SJCRH30 (cell line): ENCODE data around the gene GATAD2B. TPM values are rescaled to one million over a fixed set of nuclear protein-coding genes. Genes with fewer than 3 reads are reported as not detected.

Source experiments
- DNase-seq, 2 experiments: peaks; one replicate each; pipeline ENCODE4 v3.0.0-alpha.2; 2015 to 2020
- H3K27ac ChIP-seq: fragments of 250-450 bp; sonication (Bioruptor Pico); 2 replicates; pipeline ENCODE4 v1.5.1; 2020; ENCODE audit warnings: mild to moderate bottlenecking, moderate library complexity
- H3K27me3 ChIP-seq: fragments of 250-450 bp; sonication (Bioruptor Pico); 2 replicates; pipeline ENCODE4 v1.5.1; 2020; ENCODE audit warnings: mild to moderate bottlenecking, moderate library complexity
- H3K36me3 ChIP-seq: fragments of 250-450 bp; sonication (Bioruptor Pico); 2 replicates; pipeline ENCODE4 v1.5.1; 2020; ENCODE audit warnings: mild to moderate bottlenecking, moderate library complexity
- H3K4me1 ChIP-seq: fragments of 250-450 bp; sonication (Bioruptor Pico); 2 replicates; pipeline ENCODE4 v1.5.1; 2020; ENCODE audit warnings: mild to moderate bottlenecking, moderate library complexity
- H3K4me3 ChIP-seq: fragments of 250-450 bp; sonication (Bioruptor Pico); 2 replicates; pipeline ENCODE4 v1.5.1; 2020; ENCODE audit warnings: mild to moderate bottlenecking, moderate library complexity
- H3K9me3 ChIP-seq: fragments of 250-450 bp; sonication (Bioruptor Pico); replicated peaks from 2 replicates; pipeline ENCODE4 v1.5.1; 2020; ENCODE audit warnings: mild to moderate bottlenecking, moderate library complexity
- total RNA-seq: library from RNA; depleted of rRNA; stranded (reverse); fragments of >200 nt; shearing (Covaris generic); gene quantifications from 2 replicates; pipeline ENCODE4 v1.2.3, GENCODE V29; 2014

Gene GATAD2B
- total RNA-seq, 1 experiment from 2014 or later = 10.8 TPM

DNA sequence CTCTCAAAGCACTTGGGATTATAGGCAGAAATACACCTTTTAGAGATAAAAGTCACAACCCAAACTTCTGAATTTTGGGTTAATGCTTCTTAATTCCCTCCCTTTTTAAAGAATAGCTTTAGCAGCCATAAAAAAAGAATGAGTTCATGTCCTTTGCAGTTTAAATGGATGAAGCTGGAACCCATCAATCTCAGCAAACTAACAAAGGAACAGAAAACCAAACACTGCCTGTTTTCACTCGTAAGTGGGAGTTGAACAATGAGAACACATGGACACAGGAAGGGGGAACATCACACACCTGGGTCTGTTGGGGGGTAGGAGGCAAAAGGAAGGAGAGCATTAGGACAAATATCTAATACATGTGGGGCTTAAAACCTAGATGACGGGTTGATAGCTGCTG is 91.7 kb downstream of the GATAD2B start:
- no peaks in the 10 kb centered on the region for H3K9me3 ChIP-seq
- no peaks in the 10 kb centered on the region; the same call in 1 of the 2 replicates for H3K36me3 ChIP-seq
- H3K4me1 ChIP-seq = no peaks in the 10 kb centered on the region
- no peaks in the 10 kb centered on the region for H3K27me3 ChIP-seq
- H3K4me3 ChIP-seq = no peak overlapping the region
- no peak overlapping the region for H3K27ac ChIP-seq
- no peak for DNase-seq

DNA sequence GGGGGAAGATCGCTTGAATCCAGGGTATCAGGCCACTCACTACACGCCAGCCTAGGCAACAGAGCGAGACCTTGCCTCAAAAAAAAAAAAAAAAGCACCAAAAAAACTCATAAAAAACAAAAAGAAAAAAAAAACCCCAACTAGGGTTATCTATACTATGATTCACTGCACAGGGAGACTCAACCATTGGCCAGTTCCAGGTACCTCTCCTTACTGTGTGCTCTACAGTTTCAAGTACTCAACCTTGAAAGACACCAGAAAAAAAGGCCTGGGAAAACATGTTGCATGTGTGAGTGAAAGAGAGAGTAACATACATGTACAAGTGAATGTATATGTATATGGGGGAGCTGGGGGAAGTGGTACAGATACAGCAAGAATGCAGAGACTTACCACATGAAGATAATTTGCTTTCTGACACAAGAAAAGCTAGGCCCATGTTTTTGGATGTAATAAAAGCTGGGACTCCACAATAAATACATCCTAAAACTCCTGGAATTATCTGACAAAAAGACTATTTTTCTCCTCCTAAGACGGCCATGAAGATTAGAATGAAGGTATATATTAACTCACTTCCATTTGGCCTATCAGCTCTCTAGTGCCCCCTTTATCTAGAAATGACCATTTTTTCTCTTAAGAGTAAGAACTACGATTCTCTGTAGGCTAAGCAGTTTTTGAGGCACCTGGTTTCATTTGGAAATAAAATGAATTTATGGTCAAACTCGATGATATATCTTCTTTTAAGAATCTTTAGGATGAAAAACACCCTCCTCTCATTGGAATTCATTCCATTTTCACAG is 95.4 kb downstream of the GATAD2B start:
- H3K9me3 ChIP-seq = no peaks in the 10 kb centered on the region
- H3K27me3 ChIP-seq = no peaks in the 10 kb centered on the region
- H3K4me3 ChIP-seq = no peak overlapping the region
- no peaks in the 10 kb centered on the region for H3K4me1 ChIP-seq
- no peak overlapping the region for H3K27ac ChIP-seq
- no peaks in the 10 kb centered on the region; the same call in 1 of the 2 replicates for H3K36me3 ChIP-seq
- DNase-seq = no peak

DNA sequence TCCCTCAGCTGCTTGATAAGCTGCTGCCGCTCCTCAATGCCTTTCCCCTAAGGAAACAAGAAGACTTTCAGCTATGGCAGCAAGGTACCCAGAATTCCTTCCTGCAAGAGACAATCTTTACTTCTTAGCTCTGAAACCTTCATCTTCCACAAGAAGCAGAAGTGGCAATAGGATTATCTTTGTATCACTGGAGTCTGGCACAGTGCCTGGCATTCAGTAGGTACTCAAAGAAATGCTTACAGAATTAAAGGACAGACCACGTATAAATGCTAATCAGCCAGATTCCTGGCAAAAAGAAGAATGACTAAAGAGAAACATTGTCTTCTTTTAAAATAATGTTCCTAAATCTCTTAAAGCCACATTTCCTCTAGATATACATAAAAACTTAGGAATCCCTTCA is 103.9 kb downstream of the GATAD2B start:
- Histone ChIP-seq H3K27ac (no peak overlapping the region), H3K4me3 (no peak overlapping the region), H3K27me3 (no peaks in the 10 kb centered on the region), H3K9me3 (no peaks in the 10 kb centered on the region), H3K4me1 (no peaks in the 10 kb centered on the region), H3K36me3 (peaks cover 34% of the 10 kb centered on the region)
- no peak for DNase-seq

DNA sequence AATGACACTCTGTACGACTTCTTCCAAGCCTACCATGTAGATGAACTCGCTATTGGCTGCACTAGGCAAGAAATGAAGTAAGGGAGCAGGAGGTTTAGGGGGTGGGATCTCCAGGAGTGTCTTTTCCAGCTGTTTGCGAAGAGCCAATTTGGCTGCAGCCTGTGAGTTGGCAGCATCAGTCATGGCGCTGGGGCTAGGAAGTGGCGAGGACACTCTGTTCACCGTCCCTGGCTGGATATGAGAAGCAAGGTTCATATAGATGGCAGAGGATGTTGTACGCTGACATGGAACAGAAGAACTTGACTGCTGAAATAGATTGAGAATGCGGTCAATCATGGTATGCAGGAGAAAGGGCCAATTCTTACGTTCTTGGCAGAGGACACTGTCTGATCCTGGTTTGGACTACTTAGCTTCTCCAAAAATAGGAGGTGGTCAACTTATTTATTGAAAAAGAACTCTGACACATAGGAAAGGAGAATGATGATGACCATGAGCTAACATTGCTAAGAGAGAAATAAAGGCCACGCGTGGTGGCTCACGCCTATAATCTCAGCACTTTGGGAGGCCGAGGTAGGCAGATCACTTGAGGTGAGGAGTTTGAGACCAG is 106.4 kb downstream of the GATAD2B start:
- no peaks in the 10 kb centered on the region for H3K4me1 ChIP-seq
- H3K4me3 ChIP-seq = no peak overlapping the region
- no peak for DNase-seq
- H3K9me3 ChIP-seq = no peaks in the 10 kb centered on the region
- H3K36me3 ChIP-seq = peaks cover 42% of the 10 kb centered on the region
- H3K27ac ChIP-seq = no peak overlapping the region
- no peaks in the 10 kb centered on the region for H3K27me3 ChIP-seq

DNA sequence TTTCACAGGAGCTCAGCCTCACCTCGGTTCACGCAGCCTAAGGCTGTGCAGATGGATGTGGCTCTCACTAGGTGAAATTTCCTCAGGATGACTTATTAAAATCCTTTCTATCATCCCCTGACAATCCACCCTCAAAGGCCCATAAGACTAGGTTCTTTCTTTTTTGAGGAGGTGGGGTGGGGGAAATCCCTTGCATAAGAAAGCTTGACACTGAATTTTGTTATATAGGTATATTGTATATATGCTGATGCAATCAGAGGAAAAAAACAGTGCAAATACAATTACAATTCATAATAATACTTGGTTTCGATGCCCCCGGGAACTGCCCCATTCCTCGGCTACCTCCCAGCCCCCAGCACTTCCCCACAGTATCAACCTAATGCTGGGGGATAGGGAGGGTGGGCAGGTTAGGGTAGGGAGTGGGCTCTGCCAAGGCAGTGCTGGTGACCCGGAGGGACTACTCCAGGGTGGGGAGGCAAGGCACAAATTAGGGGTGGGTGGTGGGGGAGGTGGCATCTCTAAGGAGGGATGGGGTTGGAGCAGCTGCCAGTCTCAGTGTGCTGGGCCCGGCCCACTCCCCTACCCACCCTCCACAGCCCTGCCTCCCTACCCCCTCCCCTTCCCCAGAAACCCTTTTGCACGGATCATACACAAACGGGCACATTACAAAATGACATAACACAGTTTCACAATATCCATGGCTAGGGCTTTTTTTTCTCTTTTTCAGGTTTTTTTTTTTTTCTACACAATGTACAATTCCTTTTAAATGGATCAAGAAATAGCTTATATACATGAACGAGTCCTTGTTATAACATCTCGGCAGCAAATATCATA is 116.7 kb downstream of the GATAD2B start:
- no peak overlapping the region for H3K27ac ChIP-seq

DNA sequence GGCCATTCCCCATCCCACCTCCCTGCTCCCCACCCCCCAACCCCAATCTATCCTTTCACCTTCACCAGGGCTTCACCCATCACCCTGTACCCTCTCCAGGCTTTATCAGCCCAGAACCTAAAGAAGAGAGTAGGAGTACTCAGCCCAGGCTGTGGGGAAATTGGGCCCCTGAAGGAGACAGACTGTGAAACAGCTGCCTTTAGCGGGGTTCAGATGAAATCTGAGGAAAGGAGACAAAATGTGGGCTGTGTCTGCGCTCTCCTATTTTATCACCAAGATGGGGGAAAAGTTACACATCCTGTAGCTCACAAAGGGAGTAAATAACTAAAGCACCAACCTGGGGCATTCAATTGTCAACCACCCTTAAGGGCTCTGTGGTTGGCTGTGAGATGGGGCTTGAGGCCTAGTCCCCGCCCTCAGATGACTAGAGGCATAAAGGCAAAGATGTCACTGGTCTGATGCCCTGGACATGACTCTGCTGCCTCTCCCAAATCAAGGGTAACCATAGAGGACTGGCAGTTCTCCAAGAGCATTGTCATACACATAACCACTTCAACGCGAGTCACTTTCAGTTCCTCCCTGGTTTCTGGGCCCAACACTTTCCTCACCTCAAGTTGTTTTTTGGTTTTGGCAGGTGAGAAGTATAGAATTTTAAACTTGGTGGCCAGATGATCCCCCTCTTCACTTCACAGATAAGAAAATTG is 117.6 kb downstream of the GATAD2B start:
- DNase-seq = peak; percentile 32 to 41
- Histone ChIP-seq H3K27ac (no peak overlapping the region), H3K27me3 (no peaks in the 10 kb centered on the region), H3K4me1 (no peaks in the 10 kb centered on the region), H3K36me3 (peaks cover 5% of the 10 kb centered on the region; the same call in 1 of the 2 replicates), H3K4me3 (no peak overlapping the region), H3K9me3 (no peaks in the 10 kb centered on the region)

More for the DNA sequence above, 116.7 kb downstream of the GATAD2B start:
- no peaks in the 10 kb centered on the region for H3K27me3 ChIP-seq
- H3K4me1 ChIP-seq = no peaks in the 10 kb centered on the region
- DNase-seq = no peak
- H3K9me3 ChIP-seq = no peaks in the 10 kb centered on the region
- no peak overlapping the region for H3K4me3 ChIP-seq
- peaks cover 7% of the 10 kb centered on the region for H3K36me3 ChIP-seq

DNA sequence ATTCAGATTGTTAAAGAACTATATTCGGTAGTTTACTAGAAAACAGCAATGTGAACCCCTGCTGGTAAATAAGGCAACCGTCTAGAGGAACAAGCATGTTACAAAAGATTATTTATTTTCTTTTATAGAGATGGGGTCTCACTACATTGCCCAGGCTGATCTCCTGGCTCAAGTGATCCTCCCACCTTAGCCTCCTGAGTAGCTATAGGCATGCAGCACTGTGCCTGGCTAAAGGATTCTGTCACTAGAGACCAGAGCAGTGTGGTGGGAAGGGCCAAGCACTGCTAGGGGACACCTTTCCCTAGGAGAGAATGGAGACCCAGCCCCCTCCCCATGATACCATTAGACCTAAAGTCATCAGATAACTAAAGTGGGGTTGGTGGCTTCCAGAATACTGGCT is 118.7 kb downstream of the GATAD2B start:
- no peaks in the 10 kb centered on the region for H3K9me3 ChIP-seq
- no peak overlapping the region for H3K27ac ChIP-seq
- H3K27me3 ChIP-seq = no peaks in the 10 kb centered on the region
- no peak for DNase-seq
- no peak overlapping the region for H3K4me3 ChIP-seq
- peaks cover 2% of the 10 kb centered on the region; the same call in 1 of the 2 replicates for H3K36me3 ChIP-seq
- no peaks in the 10 kb centered on the region for H3K4me1 ChIP-seq

DNA sequence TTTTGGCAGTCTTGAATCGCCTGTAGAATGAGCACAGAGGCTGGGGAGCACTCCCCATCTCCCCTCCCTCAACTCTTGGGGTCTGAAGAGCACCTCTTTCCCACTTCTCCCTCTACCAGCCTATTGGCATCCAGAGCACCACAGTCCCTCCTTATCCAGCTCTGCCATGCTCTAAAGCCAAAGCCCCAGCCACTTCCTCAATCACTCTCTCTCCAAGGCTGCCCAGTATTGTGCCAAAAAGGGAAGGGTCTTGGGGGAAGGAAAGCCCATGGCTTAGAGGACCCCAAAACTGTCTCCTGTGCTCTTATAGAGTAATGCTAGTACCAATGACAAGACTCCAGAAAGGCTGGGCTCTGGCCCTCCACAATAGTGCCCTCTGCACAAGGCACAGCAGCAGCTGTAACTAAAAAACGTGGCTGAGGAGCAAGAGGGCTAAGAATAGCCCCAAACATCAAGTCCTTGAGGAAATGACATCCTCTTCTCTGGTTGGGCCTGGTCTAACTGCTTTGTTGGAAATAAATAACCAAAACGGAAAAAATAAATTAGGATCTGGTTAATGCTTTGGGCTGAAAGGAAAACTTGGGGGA is 119.2 kb downstream of the GATAD2B start:
- DNase-seq = no peak
- H3K4me3 ChIP-seq = no peak overlapping the region
- H3K4me1 ChIP-seq = no peaks in the 10 kb centered on the region
- H3K27me3 ChIP-seq = no peaks in the 10 kb centered on the region
- H3K27ac ChIP-seq = no peak overlapping the region
- no peaks in the 10 kb centered on the region for H3K9me3 ChIP-seq
- H3K36me3 ChIP-seq = peaks cover 2% of the 10 kb centered on the region; the same call in 1 of the 2 replicates

DNA sequence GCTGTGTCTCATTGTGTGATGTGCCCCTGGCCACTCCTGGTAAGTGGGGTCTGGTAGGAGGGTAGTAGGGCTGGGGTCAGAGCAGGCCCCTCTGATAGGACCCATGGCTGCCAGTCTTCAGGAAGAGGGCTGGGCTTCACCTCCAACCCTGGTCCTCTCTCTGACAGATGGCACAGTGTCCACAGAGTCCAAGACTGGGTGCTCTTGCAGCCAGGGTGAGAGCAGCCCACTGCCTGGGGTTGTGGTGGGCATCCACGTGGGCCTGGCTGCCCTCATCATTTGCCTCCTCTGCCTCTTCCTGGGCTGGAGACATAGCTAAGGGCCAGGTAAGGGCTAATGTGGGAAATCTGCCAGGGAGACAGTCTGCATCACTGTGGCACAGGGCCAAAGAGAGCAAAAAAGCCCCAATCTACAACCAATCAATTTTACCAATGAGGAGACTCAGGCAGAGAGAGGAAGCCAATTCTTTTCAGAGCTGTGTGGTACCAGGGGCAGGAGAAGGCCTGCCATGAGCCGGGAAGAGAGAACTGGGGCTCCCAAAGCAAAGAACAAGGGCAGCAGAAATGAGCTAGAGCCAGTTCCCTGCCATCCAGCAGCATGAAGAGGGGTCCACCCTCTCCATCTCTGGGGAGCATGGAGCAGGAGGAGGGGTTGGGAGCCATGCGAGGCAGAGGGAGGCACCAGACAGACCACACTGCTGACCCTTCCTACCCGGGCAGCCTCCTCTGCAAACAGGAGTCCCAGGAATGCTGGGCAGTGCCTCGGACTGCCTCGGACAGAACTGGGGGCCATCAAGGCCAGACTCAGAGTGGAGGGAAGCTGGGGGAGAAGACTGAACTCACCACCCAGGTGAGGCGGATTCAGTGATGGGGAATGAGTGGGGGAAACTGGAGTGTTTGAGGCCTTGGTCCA is 120.7 kb downstream of the GATAD2B start:
- Histone ChIP-seq H3K4me1 (no peaks in the 10 kb centered on the region), H3K36me3 (peaks cover 2% of the 10 kb centered on the region; the same call in 1 of the 2 replicates), H3K4me3 (no peak overlapping the region), H3K9me3 (no peaks in the 10 kb centered on the region), H3K27me3 (no peaks in the 10 kb centered on the region), H3K27ac (no peak overlapping the region)
- no peak for DNase-seq

DNA sequence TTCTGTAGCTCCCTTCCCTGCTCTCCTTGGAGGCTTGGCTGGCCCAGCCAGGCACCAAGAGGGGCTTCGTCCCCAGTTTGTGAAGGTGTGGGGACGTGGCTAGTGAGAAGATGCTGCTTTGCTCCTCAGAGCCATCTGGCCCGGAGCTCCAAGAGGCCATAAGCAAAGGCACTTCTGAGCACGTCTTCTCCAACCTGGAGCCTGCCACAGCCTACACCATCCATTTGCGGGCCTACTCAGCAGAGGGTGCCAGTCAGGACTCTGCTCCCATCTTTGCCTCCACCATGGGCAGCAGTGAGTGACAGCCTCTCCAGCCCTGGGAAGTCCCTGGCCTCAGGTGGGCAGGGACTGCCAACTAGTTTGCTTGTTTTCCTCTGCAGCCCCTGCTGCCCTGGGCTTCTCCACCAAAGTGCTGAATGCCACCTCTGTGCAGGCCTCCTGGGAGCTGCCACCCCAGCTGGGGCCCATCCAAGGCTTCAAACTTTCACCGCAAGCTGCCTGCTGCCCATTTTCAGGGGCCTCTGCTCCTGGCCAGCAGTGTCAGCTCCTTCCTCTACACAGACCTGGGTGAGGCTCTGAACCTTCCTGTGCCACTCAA is 121.6 kb downstream of the GATAD2B start:
- Histone ChIP-seq H3K9me3 (no peaks in the 10 kb centered on the region), H3K4me3 (no peak overlapping the region), H3K27ac (no peak overlapping the region), H3K27me3 (no peaks in the 10 kb centered on the region), H3K4me1 (no peaks in the 10 kb centered on the region), H3K36me3 (no peaks in the 10 kb centered on the region)
- no peak for DNase-seq

DNA sequence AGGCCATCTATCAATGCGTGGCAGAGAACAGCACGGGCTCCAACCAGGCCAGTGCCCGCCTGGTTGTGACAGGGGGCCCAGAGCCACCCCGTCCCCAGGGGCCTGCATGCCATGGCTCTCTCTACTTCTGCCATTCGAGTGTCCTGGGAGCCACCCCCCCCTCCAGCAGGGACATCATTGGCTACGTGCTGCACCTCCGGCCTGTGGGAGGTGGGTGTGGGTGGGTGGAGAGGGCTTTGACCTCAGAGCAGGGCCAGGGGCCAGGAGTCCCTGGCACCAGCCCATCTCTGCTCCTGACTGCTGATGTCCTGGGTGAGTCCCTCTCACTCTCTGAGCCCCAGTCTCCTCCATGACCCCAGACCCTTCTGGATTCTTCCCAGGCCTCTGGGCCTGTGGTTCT is 122.3 kb downstream of the GATAD2B start:
- no peaks in the 10 kb centered on the region for H3K36me3 ChIP-seq
- H3K4me3 ChIP-seq = no peak overlapping the region
- DNase-seq = no peak
- H3K4me1 ChIP-seq = no peaks in the 10 kb centered on the region
- H3K27me3 ChIP-seq = no peaks in the 10 kb centered on the region
- H3K27ac ChIP-seq = no peak overlapping the region
- H3K9me3 ChIP-seq = no peaks in the 10 kb centered on the region

DNA sequence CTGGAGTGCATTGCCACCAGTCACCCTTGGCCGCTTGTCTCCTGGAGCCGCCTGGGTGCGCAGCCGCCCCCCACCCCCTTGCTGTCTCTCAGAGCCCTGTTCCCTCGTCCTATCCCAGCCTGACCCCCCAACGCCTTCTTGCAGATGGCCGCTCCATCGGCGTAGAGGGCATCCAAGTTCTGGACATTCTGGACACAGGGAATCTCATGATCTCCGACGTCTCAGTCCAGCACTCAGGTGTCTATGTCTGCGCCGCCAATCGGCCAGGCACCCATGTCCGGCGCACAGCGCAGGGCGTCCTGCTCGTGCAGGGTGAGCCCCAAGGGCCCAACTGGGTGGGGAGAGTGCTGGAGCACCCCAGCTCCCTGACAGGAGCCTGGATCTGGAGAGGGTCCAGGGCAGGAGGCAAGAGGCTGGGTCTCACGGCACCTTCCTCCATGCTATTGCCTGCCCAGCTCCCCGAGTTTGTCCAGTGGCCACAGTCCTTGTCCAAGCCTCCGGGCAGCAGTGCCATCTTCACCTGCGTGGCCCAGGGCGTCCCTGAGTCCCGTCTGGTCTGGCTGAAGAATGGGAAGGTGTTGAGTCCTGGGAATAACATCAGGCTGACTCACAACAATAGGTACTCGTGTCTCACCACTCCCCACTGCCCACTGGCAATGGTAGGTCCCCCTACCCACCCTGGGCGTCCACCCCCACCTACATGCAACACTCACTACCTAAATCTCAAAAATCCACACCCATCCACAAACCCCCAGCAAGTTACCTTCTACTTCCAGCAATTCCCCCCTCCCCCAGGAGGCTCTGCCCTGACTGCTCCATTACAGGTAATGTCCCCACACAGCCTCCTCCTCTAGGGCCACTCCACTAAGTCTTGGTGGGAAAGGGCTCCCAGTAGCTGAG is 123.0 kb downstream of the GATAD2B start:
- Histone ChIP-seq H3K36me3 (no peaks in the 10 kb centered on the region), H3K4me3 (no peak overlapping the region), H3K27me3 (no peaks in the 10 kb centered on the region), H3K9me3 (no peaks in the 10 kb centered on the region), H3K27ac (no peak overlapping the region), H3K4me1 (no peaks in the 10 kb centered on the region)
- no peak for DNase-seq
